K562 (cell line): ENCODE measurements around the gene WDR83. TPM values are rescaled to one million over a fixed set of nuclear protein-coding genes. Genes with fewer than 3 reads are reported as not detected.

ENCODE experiments used
- ARID1B ChIP-seq: fragments of 450-650 bp; IDR thresholded peaks from 2 replicates; pipeline ENCODE4 v1.6.1; 2016; ENCODE audit warnings: antibody characterized with exemption, mild to moderate bottlenecking, inconsistent platforms
- ARID4B ChIP-seq: sonication (generic); formaldehyde crosslinking; IDR thresholded peaks from 2 replicates; pipeline ENCODE4 v1.8.0; 2022; ENCODE audit warnings: mild to moderate bottlenecking, missing genetic modification reagents
- CHD1 ChIP-seq: fragments of 200-600 bp; sonication (generic); IDR thresholded peaks from one replicate; pipeline ENCODE4 v1.6.1; 2012; ENCODE audit warnings: mild to moderate bottlenecking, moderate library complexity, low read length, inconsistent platforms
- FIP1L1 ChIP-seq: fragments of 200-400 bp; formaldehyde crosslinking; IDR thresholded peaks from 2 replicates; pipeline ENCODE4 v1.6.1; 2018; ENCODE audit warnings: mild to moderate bottlenecking, low read depth, low read length; ENCODE audit not compliant: poor library complexity, severe bottlenecking
- HMBOX1 ChIP-seq: sonication (generic); IDR thresholded peaks from 2 replicates; pipeline ENCODE4 v1.6.1; 2016
- IFI16 ChIP-seq: fragments of 250-450 bp; sonication (Bioruptor Pico); IDR thresholded peaks from 2 replicates; pipeline ENCODE4 v2.1.2; 2022; ENCODE audit warnings: mild to moderate bottlenecking, inconsistent platforms
- KLF13 ChIP-seq: fragments of 450-650 bp; IDR thresholded peaks from 2 replicates; pipeline ENCODE4 v1.6.1; 2016; ENCODE audit warnings: missing genetic modification characterization, low read depth, mild to moderate bottlenecking, missing compliant biosample characterization, moderate library complexity, borderline replicate concordance
- LCOR ChIP-seq: sonication (generic); formaldehyde crosslinking; IDR thresholded peaks from 2 replicates; pipeline ENCODE4 v1.8.0; 2022; ENCODE audit warnings: mild to moderate bottlenecking, missing genetic modification reagents
- MBD2 ChIP-seq: sonication (generic); IDR thresholded peaks from 2 replicates; pipeline ENCODE4 v1.6.1; 2016; ENCODE audit warnings: low read depth, borderline replicate concordance
- NR4A1 ChIP-seq, 2 experiments: fragments of 250-450 bp in 1 of 2; fragments of 450-650 bp in 1 of 2; sonication (Bioruptor Pico) in 1 of 2; IDR thresholded peaks; 2 replicates each; pipeline versions ENCODE4 v1.4.0 to v1.6.1; 2016 to 2020; ENCODE audit warnings: mild to moderate bottlenecking in 2 of 2, missing compliant biosample characterization in 1 of 2, missing genetic modification characterization in 1 of 2, moderate library complexity in 1 of 2
- PML ChIP-seq: IDR thresholded peaks from 2 replicates; pipeline ENCODE4 v1.6.1; 2012; ENCODE audit warnings: low read length, inconsistent platforms
- RFX1 ChIP-seq: fragments of 450-650 bp; IDR thresholded peaks from 2 replicates; pipeline ENCODE4 v1.6.1; 2016; ENCODE audit warnings: mild to moderate bottlenecking, moderate library complexity
- SRSF9 ChIP-seq: fragments of 200-400 bp; formaldehyde crosslinking; IDR thresholded peaks from 2 replicates; pipeline ENCODE4 v1.6.1; 2017; ENCODE audit warnings: low read depth, low read length, borderline replicate concordance
- TBP ChIP-seq: optimal IDR thresholded peaks from 2 replicates; pipeline ENCODE3; 2011; ENCODE audit warnings: low read depth, low read length, improper control_type of control experiment
- TFAP4 ChIP-seq: sonication (generic); formaldehyde crosslinking; IDR thresholded peaks from 2 replicates; pipeline ENCODE4 v1.8.0; 2022; ENCODE audit warnings: missing genetic modification reagents, mild to moderate bottlenecking, moderate library complexity, borderline replicate concordance
- ZBTB33 ChIP-seq: sonication (generic); formaldehyde crosslinking; IDR thresholded peaks from 2 replicates; pipeline ENCODE4 v1.8.1; 2023; ENCODE audit warnings: mild to moderate bottlenecking, missing genetic modification reagents
- ZBTB7A ChIP-seq: IDR thresholded peaks from 2 replicates; pipeline ENCODE4 v1.6.1; 2011; ENCODE audit warnings: low read depth, mild to moderate bottlenecking, low read length, moderate library complexity, borderline replicate concordance; ENCODE audit not compliant: control insufficient read depth
- ZSCAN32 ChIP-seq: fragments of 450-650 bp; formaldehyde crosslinking; IDR thresholded peaks from 2 replicates; pipeline ENCODE4 v1.4.0; 2020; ENCODE audit warnings: mild to moderate bottlenecking, moderate library complexity
- polyA plus RNA-seq, 8 experiments: library from polyadenylated mRNA; depleted of rRNA in 4 of 8; stranded (reverse) in 5 of 8; unstranded in 3 of 8; fragments of >200 nt; fragmentation: Nextera tagmentation in 2 of 8; fragmentation: Illumina TruSeq in 1 of 8; extraction: Ambion mirVana in 2 of 8; extraction: Trizol in 1 of 8; gene quantifications; 2 replicates each; pipeline versions ENCODE4 v1.2.1 to v1.2.3, GENCODE V29; 2011 to 2014; ENCODE audit warnings: inconsistent platforms in 1 of 8, missing spikeins in 1 of 8
- total RNA-seq, 7 experiments: library from RNA; depleted of rRNA in 6 of 7; stranded (reverse); fragments of >200 nt in 6 of 7; fragmentation: Illumina TruSeq in 2 of 7; extraction: Trizol in 2 of 7; gene quantifications; 2 replicates each; pipeline versions ENCODE4 v1.2.1 to v1.2.3, GENCODE V29; 2011 to 2021; ENCODE audit warnings: low replicate concordance in 1 of 7

WDR83 gene
- total and polyA plus RNA-seq, 9 of the 15 experiments (the other 6 are each of a cell fraction or from before 2014, with no cell fraction given): 0.52 to 21.3 (median 4.2) TPM

- TF ChIP-seq HMBOX1 (0 out of 2 replicates have a peak, but pooled peaks have one; percentile 45), ZSCAN32 (CRISPR knock-in tag) (0 out of 2 replicates have a peak, but pooled peaks have one; percentile 26), TBP (peak; percentile 88), CHD1 (peak; percentile 69), IFI16 (no peak), ARID4B (CRISPR knock-in tag) (peak; percentile 93), SRSF9 (no peak), ZBTB7A (peak; percentile 60), ZBTB33 (peak; percentile 67), LCOR (CRISPR knock-in tag) (peak; percentile 67), TFAP4 (CRISPR knock-in tag) (peak; percentile 79), FIP1L1 (peak; percentile 93), KLF13 (peak; percentile 47; the same call in 1 of the 2 replicates), PML (peak; percentile 55), MBD2 (0 out of 2 replicates have a peak, but pooled peaks have one; percentile 47), NR4A1 (CRISPR knock-in tag; IDR thresholded peaks at IDR 0.05) (no peak; the same call in 1 of the 2 replicates), NR4A1 (tag; IDR thresholded peaks at IDR 0.05) (peak; percentile 43; the same call in 1 of the 2 replicates), RFX1 (no peak), ARID1B (peak; percentile 16; the same call in 1 of the 2 replicates)
Measured at GRCh38 chr19:12681074-12681987, 14.7 kb downstream of the WDR83 start, which contains the start of gene DHPS (continued).
